Thoracic aorta (tissue), 2 donors: Measurements from ENCODE around the gene MAPT. TPM values are rescaled to one million over a fixed set of nuclear protein-coding genes. Genes with fewer than 3 reads are reported as not detected.

Experiments
- ATAC-seq: fragments of 150-250 bp; one replicate; pipeline ENCODE4 v1.8.0; 2017; ENCODE audit warnings: low read depth; ENCODE audit not compliant: insufficient number of reproducible peaks, low FRiP score
- DNase-seq: peaks from one replicate; pipeline ENCODE4 v3.0.0-alpha.2; 2020; ENCODE audit warnings: low spot score
- H3K27ac ChIP-seq, 2 donors: fragments of 200-600 bp; sonication (generic); 1 replicate in 1 of 2; 2 replicates in 1 of 2; pipeline ENCODE4 v1.5.1; 2016; ENCODE audit warnings: mild to moderate bottlenecking in 2 of 2, moderate library complexity in 2 of 2
- H3K27me3 ChIP-seq: fragments of 200-600 bp; sonication (generic); replicated peaks from 2 replicates; pipeline ENCODE4 v1.6.0; 2016; ENCODE audit warnings: mild to moderate bottlenecking; ENCODE audit not compliant: insufficient read depth
- H3K36me3 ChIP-seq: fragments of 200-600 bp; sonication (generic); one replicate; pipeline ENCODE4 v1.5.1; 2016
- H3K4me1 ChIP-seq, 2 donors: fragments of 200-600 bp; sonication (generic); 1 replicate in 1 of 2; 2 replicates in 1 of 2; pipeline versions ENCODE4 v1.5.1 to v1.6.0; 2016; ENCODE audit warnings: low read depth in 2 of 2, mild to moderate bottlenecking in 1 of 2; ENCODE audit not compliant: control insufficient read depth in 1 of 2
- H3K4me3 ChIP-seq: fragments of 200-600 bp; sonication (generic); 2 replicates; pipeline ENCODE4 v1.5.1; 2016; ENCODE audit warnings: mild to moderate bottlenecking
- H3K9me3 ChIP-seq: fragments of 200-600 bp; sonication (generic); 2 replicates; pipeline ENCODE4 v1.5.1; 2016
- total RNA-seq, 2 donors: library from RNA; depleted of rRNA; stranded (reverse); fragments of >200 nt; gene quantifications; one replicate each; pipeline versions ENCODE4 v1.1.0 to v1.2.3, GENCODE V29; 2016
- TF ChIP-seq, protein P1 (sequence below): fragments of 200-600 bp; sonication (generic); IDR thresholded peaks from one replicate; pipeline ENCODE4 v1.5.1; 2019; ENCODE audit warnings: antibody characterized with exemption

Gene MAPT
- total RNA-seq, 2 donors from 2014 or later = 3.1 to 4.6 TPM

DNA sequence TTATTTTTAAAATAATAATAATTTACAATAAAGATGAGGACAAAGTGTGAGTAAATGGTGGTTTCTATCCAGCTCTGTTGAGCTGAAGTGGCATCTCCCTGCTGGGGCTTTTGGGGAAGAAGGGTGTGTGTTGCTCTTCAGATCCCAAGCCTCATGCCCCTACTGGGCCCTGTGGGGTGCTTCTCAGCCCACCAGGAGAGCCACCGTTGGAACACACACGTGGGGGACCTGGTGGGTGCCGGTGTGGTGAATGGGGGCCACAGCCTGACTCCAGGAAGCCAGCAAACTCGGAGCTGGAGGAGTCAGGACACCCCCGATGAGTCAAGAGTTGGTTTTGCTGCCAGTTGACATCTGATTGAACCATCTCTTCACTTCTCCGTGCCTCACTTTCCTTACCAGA lies 66.9 kb downstream of the MAPT start:
- no peaks in the 10 kb centered on the region for H3K9me3 ChIP-seq
- ATAC-seq (no peak), DNase-seq (no peak)
- H3K4me3 ChIP-seq = no peak overlapping the region
- H3K4me1 ChIP-seq = no peaks in the 10 kb centered on the region
- TF ChIP-seq, protein P1, sequence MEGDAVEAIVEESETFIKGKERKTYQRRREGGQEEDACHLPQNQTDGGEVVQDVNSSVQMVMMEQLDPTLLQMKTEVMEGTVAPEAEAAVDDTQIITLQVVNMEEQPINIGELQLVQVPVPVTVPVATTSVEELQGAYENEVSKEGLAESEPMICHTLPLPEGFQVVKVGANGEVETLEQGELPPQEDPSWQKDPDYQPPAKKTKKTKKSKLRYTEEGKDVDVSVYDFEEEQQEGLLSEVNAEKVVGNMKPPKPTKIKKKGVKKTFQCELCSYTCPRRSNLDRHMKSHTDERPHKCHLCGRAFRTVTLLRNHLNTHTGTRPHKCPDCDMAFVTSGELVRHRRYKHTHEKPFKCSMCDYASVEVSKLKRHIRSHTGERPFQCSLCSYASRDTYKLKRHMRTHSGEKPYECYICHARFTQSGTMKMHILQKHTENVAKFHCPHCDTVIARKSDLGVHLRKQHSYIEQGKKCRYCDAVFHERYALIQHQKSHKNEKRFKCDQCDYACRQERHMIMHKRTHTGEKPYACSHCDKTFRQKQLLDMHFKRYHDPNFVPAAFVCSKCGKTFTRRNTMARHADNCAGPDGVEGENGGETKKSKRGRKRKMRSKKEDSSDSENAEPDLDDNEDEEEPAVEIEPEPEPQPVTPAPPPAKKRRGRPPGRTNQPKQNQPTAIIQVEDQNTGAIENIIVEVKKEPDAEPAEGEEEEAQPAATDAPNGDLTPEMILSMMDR = no peak
- no peaks in the 10 kb centered on the region for H3K36me3 ChIP-seq
- no peaks in the 10 kb centered on the region for H3K27me3 ChIP-seq
- no peak overlapping the region for H3K27ac ChIP-seq

DNA sequence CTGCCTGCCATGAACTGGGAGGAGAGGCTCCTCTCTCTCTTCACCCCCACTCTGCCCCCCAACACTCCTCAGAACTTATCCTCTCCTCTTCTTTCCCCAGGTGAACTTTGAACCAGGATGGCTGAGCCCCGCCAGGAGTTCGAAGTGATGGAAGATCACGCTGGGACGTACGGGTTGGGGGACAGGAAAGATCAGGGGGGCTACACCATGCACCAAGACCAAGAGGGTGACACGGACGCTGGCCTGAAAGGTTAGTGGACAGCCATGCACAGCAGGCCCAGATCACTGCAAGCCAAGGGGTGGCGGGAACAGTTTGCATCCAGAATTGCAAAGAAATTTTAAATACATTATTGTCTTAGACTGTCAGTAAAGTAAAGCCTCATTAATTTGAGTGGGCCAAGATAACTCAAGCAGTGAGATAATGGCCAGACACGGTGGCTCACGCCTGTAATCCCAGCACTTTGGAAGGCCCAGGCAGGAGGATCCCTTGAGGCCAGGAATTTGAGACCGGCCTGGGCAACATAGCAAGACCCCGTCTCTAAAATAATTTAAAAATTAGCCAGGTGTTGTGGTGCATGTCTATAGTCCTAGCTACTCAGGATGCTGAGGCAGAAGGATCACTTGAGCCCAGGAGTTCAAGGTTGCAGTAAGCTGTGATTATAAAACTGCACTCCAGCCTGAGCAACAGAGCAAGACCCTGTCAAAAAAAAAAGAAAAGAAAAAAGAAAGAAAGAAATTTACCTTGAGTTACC lies 68.0 kb downstream of the MAPT start:
- no peak for ATAC-seq
- Histone ChIP-seq H3K9me3 (no peaks in the 10 kb centered on the region), H3K36me3 (no peaks in the 10 kb centered on the region), H3K27me3 (no peaks in the 10 kb centered on the region), H3K27ac (no peak overlapping the region), H3K4me1 (no peaks in the 10 kb centered on the region), H3K4me3 (no peak overlapping the region)
- TF ChIP-seq, protein P1 = no peak
- no peak for DNase-seq

DNA sequence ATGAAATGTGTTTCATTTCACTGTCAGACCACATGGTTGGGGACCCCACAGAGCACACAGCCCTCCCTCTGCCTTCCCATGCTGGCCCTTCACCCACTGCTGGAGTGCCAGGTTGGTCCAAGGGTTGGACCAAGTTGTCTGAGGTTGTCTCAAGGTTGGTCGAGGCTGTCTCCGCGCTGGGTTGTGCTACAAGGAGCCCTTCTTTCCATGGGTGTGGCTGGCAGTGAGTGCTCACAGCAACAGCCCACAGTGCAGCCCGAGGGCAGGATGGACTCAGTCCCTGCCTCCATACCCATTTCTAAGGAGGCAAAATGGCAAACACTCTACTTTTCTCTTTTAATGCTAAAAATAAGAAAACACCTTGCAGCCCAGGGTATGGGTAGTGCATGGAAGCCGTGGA lies 68.9 kb downstream of the MAPT start:
- H3K9me3 ChIP-seq = no peaks in the 10 kb centered on the region
- H3K36me3 ChIP-seq = no peaks in the 10 kb centered on the region
- H3K27me3 ChIP-seq = no peaks in the 10 kb centered on the region
- ATAC-seq (no peak), DNase-seq (no peak)
- H3K27ac ChIP-seq = no peak overlapping the region
- TF ChIP-seq, protein P1 = no peak
- H3K4me3 ChIP-seq = no peak overlapping the region
- H3K4me1 ChIP-seq = no peaks in the 10 kb centered on the region

DNA sequence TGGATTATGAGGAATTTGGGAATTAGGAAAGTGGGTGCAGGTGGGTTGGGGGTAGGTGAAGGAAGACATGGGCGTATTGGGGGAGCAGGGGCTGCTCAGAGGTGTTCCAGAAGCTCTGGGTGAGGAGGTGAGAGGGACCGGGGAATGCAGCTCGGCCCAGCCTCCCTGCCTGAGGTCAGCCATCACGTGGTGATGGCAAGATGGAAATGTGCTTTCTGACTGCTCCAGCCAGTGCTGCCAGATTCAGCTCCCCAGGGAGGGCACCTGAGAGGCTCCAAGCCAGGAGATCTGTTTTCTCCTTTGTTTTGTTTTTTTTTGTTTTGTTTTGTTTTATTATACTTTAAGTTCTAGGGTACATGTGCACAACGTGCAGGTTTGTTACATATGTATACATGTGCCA lies 69.5 kb downstream of the MAPT start:
- Histone ChIP-seq H3K4me1 (no peaks in the 10 kb centered on the region), H3K27ac (no peak overlapping the region), H3K4me3 (no peak overlapping the region), H3K36me3 (no peaks in the 10 kb centered on the region), H3K27me3 (no peaks in the 10 kb centered on the region), H3K9me3 (no peaks in the 10 kb centered on the region)
- TF ChIP-seq, protein P1 = no peak
- DNase-seq = no peak
- no peak for ATAC-seq

DNA sequence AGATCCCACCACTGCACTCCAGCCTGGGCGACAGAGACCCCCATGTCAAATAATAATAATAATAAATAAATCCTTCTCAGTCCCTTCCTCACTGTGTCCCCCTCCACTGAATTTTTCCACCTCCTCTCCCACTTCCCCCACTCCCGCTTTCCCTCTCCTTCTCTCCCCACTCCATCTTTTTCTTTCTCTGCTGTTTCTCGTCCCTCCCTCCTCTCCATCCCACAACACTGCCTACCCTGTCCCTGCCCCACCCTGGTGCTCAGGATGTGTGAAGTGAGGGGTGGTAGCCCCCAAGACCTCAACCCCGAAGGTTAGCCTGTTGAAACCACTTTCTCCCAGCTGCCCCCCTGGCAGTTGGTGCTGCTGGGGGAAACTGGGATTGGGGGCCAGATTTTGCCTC lies 70.3 kb downstream of the MAPT start:
- Histone ChIP-seq H3K4me3 (no peak overlapping the region), H3K4me1 (no peaks in the 10 kb centered on the region), H3K27me3 (no peaks in the 10 kb centered on the region), H3K9me3 (no peaks in the 10 kb centered on the region), H3K27ac (no peak overlapping the region), H3K36me3 (no peaks in the 10 kb centered on the region)
- no peak for DNase-seq
- no peak for ATAC-seq
- TF ChIP-seq, protein P1 = no peak
